ENCODE measurements around the gene NPDC1. TPM values are rescaled to one million over a fixed set of nuclear protein-coding genes. Genes with fewer than 3 reads are reported as not detected.

Gene NPDC1
- total and polyA plus RNA-seq, 2 of the 8 experiments (the other 6 are each of a cell fraction or from before 2014, with no cell fraction given): 26.2 to 44.1 TPM

GRCh38 chr9:137051145-137051724 lies 5.3 kb upstream of the NPDC1 start (continued):
- TF ChIP-seq ZNF274 (IDR thresholded peaks at IDR 0.05; ENCODE audit: borderline replicate concordance, extremely low read depth, low read length): no peak
- no peak for TF ChIP-seq BACH1 (IDR thresholded peaks at IDR 0.05; ENCODE audit: low read length)
- no peak for TF ChIP-seq SRF (IDR thresholded peaks at IDR 0.05; ENCODE audit: low read depth, low read length)
- TF ChIP-seq EGR1 (IDR thresholded peaks at IDR 0.05; ENCODE audit: borderline replicate concordance, low read depth, low read length): no peak
- no peak for TF ChIP-seq HDAC6 (IDR thresholded peaks at IDR 0.05; ENCODE audit: low read depth, low read length)
- no peak for TF ChIP-seq SAP30 (IDR thresholded peaks at IDR 0.05; ENCODE audit: insufficient read depth, insufficient replicate concordance, low read length)
- no peak for TF ChIP-seq CTCF (IDR thresholded peaks at IDR 0.05; ENCODE audit: control extremely low read depth in 1 of 3, insufficient read depth in 1 of 3, low read depth in 1 of 3, low read length in 3 of 3)
